Smooth muscle cell (in vitro differentiated cells): ENCODE measurements around the gene TMEM119. TPM values are rescaled to one million over a fixed set of nuclear protein-coding genes. Genes with fewer than 3 reads are reported as not detected.

ENCODE experiments used
- DNase-seq: peaks from one replicate; lab custom pipeline; 2025; ENCODE audit not compliant: unreplicated experiment; lab: John Stamatoyannopoulos, UW
- H2AFZ ChIP-seq: fragments of 200-600 bp; sonication (generic); 2 replicates; pipeline ENCODE4 v1.6.0; 2016; ENCODE audit warnings: antibody characterized with exemption, low read depth, mild to moderate bottlenecking
- H3F3A ChIP-seq: fragments of 200-600 bp; sonication (generic); 2 replicates; pipeline ENCODE4 v1.6.0; 2017; ENCODE audit warnings: antibody characterized with exemption, low read depth
- H3K27ac ChIP-seq: fragments of 200-600 bp; sonication (generic); 2 replicates; pipeline ENCODE4 v1.5.1; 2016; ENCODE audit warnings: low read depth, mild to moderate bottlenecking
- H3K27me3 ChIP-seq: fragments of 200-600 bp; sonication (generic); 2 replicates; pipeline ENCODE4 v1.6.1; 2016; ENCODE audit warnings: low read depth, mild to moderate bottlenecking
- H3K36me3 ChIP-seq: fragments of 200-600 bp; sonication (generic); 2 replicates; pipeline ENCODE4 v1.5.1; 2016; ENCODE audit warnings: low read depth
- H3K4me1 ChIP-seq: fragments of 200-600 bp; sonication (generic); 2 replicates; pipeline ENCODE4 v1.5.1; 2016; ENCODE audit warnings: low read depth
- H3K4me2 ChIP-seq: fragments of 200-600 bp; sonication (generic); 2 replicates; pipeline ENCODE4 v1.6.0; 2016; ENCODE audit warnings: mild to moderate bottlenecking
- H3K4me3 ChIP-seq: fragments of 200-600 bp; sonication (generic); 2 replicates; pipeline ENCODE4 v1.5.1; 2016; ENCODE audit warnings: mild to moderate bottlenecking
- H3K79me2 ChIP-seq: fragments of 200-600 bp; sonication (generic); 2 replicates; pipeline ENCODE4 v1.6.0; 2016; ENCODE audit warnings: low read depth, mild to moderate bottlenecking
- H3K9ac ChIP-seq: fragments of 200-600 bp; sonication (generic); 2 replicates; pipeline ENCODE4 v1.6.0; 2016; ENCODE audit warnings: low read depth
- H3K9me3 ChIP-seq: fragments of 200-600 bp; sonication (generic); replicated peaks from 2 replicates; pipeline ENCODE4 v1.5.1; 2016; ENCODE audit warnings: low read depth
- H4K20me1 ChIP-seq: fragments of 200-600 bp; sonication (generic); 2 replicates; pipeline ENCODE4 v1.6.0; 2016; ENCODE audit warnings: low read depth
- CTCF ChIP-seq: fragments of 200-600 bp; sonication (generic); IDR thresholded peaks from 2 replicates; pipeline ENCODE4 v1.5.1; 2017; ENCODE audit warnings: borderline replicate concordance, mild to moderate bottlenecking, antibody characterized with exemption; ENCODE audit not compliant: insufficient read depth, poor library complexity, severe bottlenecking
- WGBS: methylation state at CpG from one replicate; pipeline ENCODE4 v1.1.7; 2016; ENCODE audit warnings: low lambda C conversion rate; 5-methylcytosine and 5-hydroxymethylcytosine counted together
- polyA plus RNA-seq: library from polyadenylated mRNA; unstranded; fragments of >200 nt; fragmentation: Nextera tagmentation; extraction: Ambion mirVana; gene quantifications from 2 replicates; pipeline ENCODE4 v1.2.1, GENCODE V29; 2016
- total RNA-seq: library from RNA; depleted of rRNA; stranded (reverse); fragments of >200 nt; gene quantifications from 2 replicates; pipeline ENCODE4 v1.2.3, GENCODE V29; 2014

Gene TMEM119
- total and polyA plus RNA-seq, 2 experiments from 2014 or later, result 40.9 to 103 TPM

- H3K27ac ChIP-seq, result no peak overlapping the region
- no peaks in the 10 kb centered on the region for H3K36me3 ChIP-seq
- no peak for DNase-seq
- no peak overlapping the region for H3K4me2 ChIP-seq
- H3K79me2 ChIP-seq, result no peaks in the 10 kb centered on the region
- no peak for TF ChIP-seq CTCF
- H3K4me1 ChIP-seq, result peaks cover 12% of the 10 kb centered on the region
- H3K9me3 ChIP-seq, result no peaks in the 10 kb centered on the region
- no peaks in the 10 kb centered on the region for H4K20me1 ChIP-seq
- no peak overlapping the region for H3K9ac ChIP-seq
- H2AFZ ChIP-seq, result no peak overlapping the region
- no peaks in the 10 kb centered on the region for H3K27me3 ChIP-seq
- peaks cover 13% of the 10 kb centered on the region for H3F3A ChIP-seq
- WGBS, result 97% methylated on average over 31 of the region's 33 CpGs
- H3K4me3 ChIP-seq, result no peak overlapping the region
These were observed 16.3 kb downstream of the TMEM119 start for GRCh38 chr12:108581311-108582227.

- H4K20me1 ChIP-seq, result no peaks in the 10 kb centered on the region
- no peaks in the 10 kb centered on the region for H3K27me3 ChIP-seq
- no peak overlapping the region for H3K4me2 ChIP-seq
- no peak for TF ChIP-seq CTCF
- no peak overlapping the region for H3K4me3 ChIP-seq
- no peaks in the 10 kb centered on the region for H3K9me3 ChIP-seq
- no peak overlapping the region for H3K9ac ChIP-seq
- DNase-seq, result no peak
- H3K79me2 ChIP-seq, result no peaks in the 10 kb centered on the region
- no peak overlapping the region for H3K27ac ChIP-seq
- peaks cover 13% of the 10 kb centered on the region for H3F3A ChIP-seq
- H3K36me3 ChIP-seq, result no peaks in the 10 kb centered on the region
- peak overlapping the region; percentile 28 for H2AFZ ChIP-seq
- WGBS, result 30% methylated on average over 3 of the region's 3 CpGs
- H3K4me1 ChIP-seq, result peaks cover 12% of the 10 kb centered on the region
These were observed 17.4 kb downstream of the TMEM119 start for GRCh38 chr12:108580531-108580930.

GRCh38 chr12:108578813-108579212 lies 19.1 kb downstream of the TMEM119 start:
- H3K36me3 ChIP-seq, result no peaks in the 10 kb centered on the region
- H2AFZ ChIP-seq, result no peak overlapping the region
- H3K79me2 ChIP-seq, result no peaks in the 10 kb centered on the region
- no peaks in the 10 kb centered on the region for H3K27me3 ChIP-seq
- 96% methylated on average over 3 of the region's 3 CpGs for WGBS
- DNase-seq, result no peak
- H3K4me1 ChIP-seq, result peaks cover 7% of the 10 kb centered on the region
- H4K20me1 ChIP-seq, result no peaks in the 10 kb centered on the region
- H3F3A ChIP-seq, result peaks cover 5% of the 10 kb centered on the region
- TF ChIP-seq CTCF, result no peak
- no peak overlapping the region for H3K9ac ChIP-seq
- no peak overlapping the region for H3K27ac ChIP-seq
- H3K9me3 ChIP-seq, result no peaks in the 10 kb centered on the region
- no peak overlapping the region for H3K4me2 ChIP-seq
- H3K4me3 ChIP-seq, result no peak overlapping the region
